Kidney epithelial cell (primary cell): Measurements from ENCODE around the gene RMC1. TPM values are rescaled to one million over a fixed set of nuclear protein-coding genes. Genes with fewer than 3 reads are reported as not detected.

Source experiments
- DNase-seq: peaks from one replicate; pipeline ENCODE4 v3.0.0-alpha.2; 2010; ENCODE audit warnings: low read depth
- H3K27me3 ChIP-seq: 2 replicates; pipeline ENCODE4 v1.6.0; 2011; ENCODE audit warnings: low read length; ENCODE audit not compliant: control insufficient read depth, insufficient read depth
- H3K36me3 ChIP-seq: 2 replicates; pipeline ENCODE4 v1.5.1; 2011; ENCODE audit warnings: low read length; ENCODE audit not compliant: control insufficient read depth, insufficient read depth
- H3K4me3 ChIP-seq: 2 replicates; pipeline ENCODE4 v1.5.1; 2011; ENCODE audit warnings: low read depth, mild to moderate bottlenecking, control low read depth, low read length
- CTCF ChIP-seq: IDR thresholded peaks from 2 replicates; pipeline ENCODE4 v1.5.1; 2011; ENCODE audit warnings: mild to moderate bottlenecking, moderate library complexity, low read length, control low read depth, inconsistent platforms; ENCODE audit not compliant: insufficient read depth, poor library complexity, severe bottlenecking
- total RNA-seq: library from RNA; depleted of rRNA; stranded (reverse); fragments of >200 nt; gene quantifications from 2 replicates; pipeline ENCODE4 v1.2.3, GENCODE V29; 2015

The RMC1 gene
- total RNA-seq, 1 donor from 2014 or later, result 32.8 TPM

GRCh38 chr18:23515911-23516546 is 12.7 kb downstream of the RMC1 start:
- H3K4me3 ChIP-seq, result no peak overlapping the region
- peaks cover 3% of the 10 kb centered on the region for H3K36me3 ChIP-seq
- no peaks in the 10 kb centered on the region for H3K27me3 ChIP-seq
- no peak for DNase-seq
- TF ChIP-seq CTCF, result peak; percentile 91

GRCh38 chr18:23519734-23520133 is 16.4 kb downstream of the RMC1 start:
- H3K36me3 ChIP-seq, result peaks cover 3% of the 10 kb centered on the region
- no peak for TF ChIP-seq CTCF
- no peak overlapping the region for H3K4me3 ChIP-seq
- H3K27me3 ChIP-seq, result no peaks in the 10 kb centered on the region
- DNase-seq, result no peak

GRCh38 chr18:23521271-23521670 is 18.0 kb downstream of the RMC1 start:
- Histone ChIP-seq H3K36me3 (peaks cover 1% of the 10 kb centered on the region), H3K4me3 (no peak overlapping the region), H3K27me3 (no peaks in the 10 kb centered on the region)
- DNase-seq, result no peak
- TF ChIP-seq CTCF, result no peak

GRCh38 chr18:23521907-23522306 is 18.6 kb downstream of the RMC1 start:
- no peak for DNase-seq
- Histone ChIP-seq H3K36me3 (peaks cover 1% of the 10 kb centered on the region), H3K4me3 (no peak overlapping the region), H3K27me3 (no peaks in the 10 kb centered on the region)
- TF ChIP-seq CTCF, result no peak

- Histone ChIP-seq H3K4me3 (no peak overlapping the region), H3K36me3 (peaks cover 1% of the 10 kb centered on the region), H3K27me3 (no peaks in the 10 kb centered on the region)
- DNase-seq, result no peak
- no peak for TF ChIP-seq CTCF
These were observed 20.3 kb downstream of the RMC1 start for GRCh38 chr18:23523429-23524212.
